Measurements from ENCODE around the gene NOS2. TPM values are rescaled to one million over a fixed set of nuclear protein-coding genes. Genes with fewer than 3 reads are reported as not detected.
A peak's percentile ranks its signal among the peaks of the same experiment; 100 is the strongest.
"Not testable (repeated sequence)": the region's sequence is repeated elsewhere in the genome, so short reads cannot be mapped to it uniquely, and the experiment has no call there.

NOS2 gene
- total RNA-seq, result not detected

DNA sequence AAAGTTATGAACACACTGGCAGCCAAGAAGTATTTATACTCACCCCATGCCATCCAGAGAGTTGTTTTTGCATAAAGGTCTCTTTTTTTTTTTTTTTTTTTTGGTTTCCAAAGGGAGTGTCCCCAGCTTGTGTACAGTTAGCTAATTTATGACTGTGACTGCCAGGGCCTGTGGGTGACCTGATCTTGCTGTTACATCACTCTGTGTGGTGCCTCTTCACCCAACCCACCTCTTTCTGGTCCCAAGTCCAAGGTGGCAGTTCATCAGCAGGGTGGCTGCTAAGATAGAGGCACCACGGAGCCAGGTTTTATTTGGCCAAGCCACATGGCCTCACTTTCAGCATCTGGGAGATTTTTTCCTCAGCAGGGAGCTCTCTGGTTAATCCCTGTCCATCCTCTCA, at the start of gene NOS2:
TSS of gene NOS2 (minus strand) at position 8 of the 400 bp plus-strand sequence. CDS start 1,720 bp downstream, outside the sequence.
- Mint-ChIP-seq H3K36me3 (ENCODE audit: low read depth) (no peaks in the 10 kb centered on the region), H3K9me3 (no peaks in the 10 kb centered on the region), H3K27me3 (peaks cover 12% of the 10 kb centered on the region), H3K4me3 (no peak within 1 kb of the TSS), H3K27ac (no peak within 1 kb of the TSS), H3K4me1 (peaks cover 4% of the 10 kb centered on the region)
- ATAC-seq (replicated peaks), result peak; percentile 38

DNA sequence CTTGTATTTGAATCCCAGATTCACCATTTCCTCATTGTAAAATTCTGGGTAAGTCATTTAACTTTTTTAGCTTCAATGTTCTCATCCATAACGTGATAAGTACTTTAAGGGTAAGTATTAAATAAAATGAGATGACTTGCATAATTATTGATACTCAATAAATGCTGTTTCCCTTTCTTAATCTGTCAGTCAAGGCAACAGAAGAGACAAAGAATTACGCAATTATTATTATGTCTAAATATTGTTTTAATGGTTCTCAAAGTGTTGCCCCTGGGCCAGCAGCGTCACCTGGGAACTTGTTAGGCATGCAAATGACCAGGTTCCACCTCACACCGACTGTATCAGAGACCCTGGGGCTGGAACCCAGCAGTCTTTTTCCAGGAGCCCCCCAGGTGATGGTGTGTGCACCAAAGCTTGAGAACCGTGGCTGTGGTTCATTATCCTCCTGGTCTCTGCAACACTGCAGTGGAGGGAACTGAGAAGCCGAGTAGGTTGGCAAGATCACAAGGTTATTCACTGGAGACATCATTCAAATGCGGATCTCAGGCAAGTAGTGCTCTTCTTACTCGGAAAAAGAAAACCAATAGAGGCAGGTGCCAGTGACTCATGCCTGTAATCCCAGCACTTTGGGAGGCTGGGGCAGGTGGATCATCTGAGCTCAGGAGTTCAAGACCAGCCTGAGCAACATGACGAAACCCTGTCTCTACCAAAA, 49.3 kb upstream of the NOS2 start:
- H3K9me3 Mint-ChIP-seq, result no peaks in the 10 kb centered on the region
- peaks cover 5% of the 10 kb centered on the region for H3K4me1 Mint-ChIP-seq
- no peaks in the 10 kb centered on the region for H3K36me3 Mint-ChIP-seq (ENCODE audit: low read depth)
- peaks cover 3% of the 10 kb centered on the region for H3K27me3 Mint-ChIP-seq
- H3K4me3 Mint-ChIP-seq, result no peak overlapping the region
- no peak overlapping the region for H3K27ac Mint-ChIP-seq
- ATAC-seq (replicated peaks), result no peak

DNA sequence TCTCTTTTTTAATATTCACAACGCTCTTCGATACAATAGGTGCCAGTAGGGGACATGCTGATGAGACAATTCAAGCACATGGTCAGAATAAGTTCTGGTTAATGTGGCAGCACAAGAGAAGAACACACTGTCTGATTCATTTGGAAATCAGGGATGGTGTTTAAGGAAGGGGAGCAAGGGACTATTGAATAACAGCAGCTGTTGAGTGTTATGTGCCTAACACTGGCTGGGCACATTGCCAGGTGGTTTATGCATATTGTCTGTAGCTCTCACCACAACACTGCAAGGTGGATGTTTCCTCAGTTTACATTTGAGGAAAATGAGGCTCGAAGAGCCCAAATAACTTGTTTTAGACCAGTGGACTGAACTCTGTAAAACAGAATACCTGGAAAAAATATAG, 48.6 kb upstream of the NOS2 start:
- Mint-ChIP-seq H3K4me3 (no peak overlapping the region), H3K9me3 (no peaks in the 10 kb centered on the region), H3K36me3 (ENCODE audit: low read depth) (no peaks in the 10 kb centered on the region), H3K27me3 (no peaks in the 10 kb centered on the region), H3K4me1 (peaks cover 5% of the 10 kb centered on the region), H3K27ac (no peak overlapping the region)
- no peak for ATAC-seq (replicated peaks)

DNA sequence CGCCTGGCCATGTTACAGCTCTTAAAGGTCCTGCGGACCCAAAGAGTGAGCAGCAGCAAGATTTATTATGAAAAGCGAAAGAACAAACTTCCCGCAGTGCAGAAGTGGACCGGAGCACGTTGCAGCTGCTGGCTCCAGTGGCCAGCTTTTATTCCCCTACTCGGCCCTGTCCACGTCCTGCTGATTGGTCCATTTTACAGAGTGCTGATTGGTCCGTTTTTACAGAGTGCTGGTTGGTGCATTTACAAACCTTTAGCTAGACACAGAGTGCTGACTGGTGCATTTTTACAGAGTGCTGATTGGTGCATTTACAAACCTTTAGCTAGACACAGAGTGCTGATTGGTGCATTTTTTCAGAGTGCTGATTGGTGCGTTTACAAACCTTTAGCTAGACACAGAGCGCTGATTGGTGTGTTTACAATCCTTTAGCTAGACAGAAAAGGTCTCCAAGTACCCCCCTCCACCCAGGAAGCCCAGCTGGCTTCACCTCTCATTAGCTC, 46.5 kb upstream of the NOS2 start:
- H3K9me3 Mint-ChIP-seq; H3K36me3 Mint-ChIP-seq (ENCODE audit: low read depth); H3K27me3 Mint-ChIP-seq; H3K4me1 Mint-ChIP-seq: not testable (repeated sequence)
- peak; percentile 6 for ATAC-seq (replicated peaks)
- Mint-ChIP-seq H3K27ac (peak overlapping the region; percentile 90), H3K4me3 (peak overlapping the region; percentile 81)

- peak overlapping the region; percentile 90 for H3K27ac Mint-ChIP-seq
- ATAC-seq (replicated peaks), result peak; percentile 78
- no peaks in the 10 kb centered on the region for H3K27me3 Mint-ChIP-seq
- peak overlapping the region; percentile 81 for H3K4me3 Mint-ChIP-seq
- no peaks in the 10 kb centered on the region for H3K9me3 Mint-ChIP-seq
- H3K36me3 Mint-ChIP-seq (ENCODE audit: low read depth), result no peaks in the 10 kb centered on the region
- H3K4me1 Mint-ChIP-seq, result peaks cover 5% of the 10 kb centered on the region
These were observed 45.8 kb upstream of the NOS2 start for GRCh38 chr17:27846042-27846655.

GRCh38 chr17:27845264-27846041, 45.1 kb upstream of the NOS2 start:
- no peaks in the 10 kb centered on the region for H3K27me3 Mint-ChIP-seq
- peak overlapping the region; percentile 90 for H3K27ac Mint-ChIP-seq
- H3K9me3 Mint-ChIP-seq, result no peaks in the 10 kb centered on the region
- peak overlapping the region; percentile 81 for H3K4me3 Mint-ChIP-seq
- no peak for ATAC-seq (replicated peaks)
- no peaks in the 10 kb centered on the region for H3K36me3 Mint-ChIP-seq (ENCODE audit: low read depth)
- H3K4me1 Mint-ChIP-seq, result peaks cover 5% of the 10 kb centered on the region

- no peaks in the 10 kb centered on the region for H3K36me3 Mint-ChIP-seq (ENCODE audit: low read depth)
- H3K4me3 Mint-ChIP-seq, result no peak overlapping the region
- no peaks in the 10 kb centered on the region for H3K4me1 Mint-ChIP-seq
- no peak for ATAC-seq (replicated peaks)
- no peaks in the 10 kb centered on the region for H3K27me3 Mint-ChIP-seq
- no peak overlapping the region for H3K27ac Mint-ChIP-seq
- no peaks in the 10 kb centered on the region for H3K9me3 Mint-ChIP-seq
These were observed 40.4 kb upstream of the NOS2 start for GRCh38 chr17:27840688-27841087.

GRCh38 chr17:27840406-27840678, 40.0 kb upstream of the NOS2 start:
- not testable (repeated sequence) for H3K36me3 Mint-ChIP-seq (ENCODE audit: low read depth); H3K9me3 Mint-ChIP-seq; H3K27ac Mint-ChIP-seq; H3K4me1 Mint-ChIP-seq; H3K27me3 Mint-ChIP-seq; H3K4me3 Mint-ChIP-seq
- peak; percentile 97 for ATAC-seq (replicated peaks)

GRCh38 chr17:27839571-27840405, 39.5 kb upstream of the NOS2 start:
- H3K9me3 Mint-ChIP-seq; H3K27me3 Mint-ChIP-seq; ATAC-seq (replicated peaks); H3K4me3 Mint-ChIP-seq; H3K36me3 Mint-ChIP-seq (ENCODE audit: low read depth); H3K27ac Mint-ChIP-seq; H3K4me1 Mint-ChIP-seq: not testable (repeated sequence)

DNA sequence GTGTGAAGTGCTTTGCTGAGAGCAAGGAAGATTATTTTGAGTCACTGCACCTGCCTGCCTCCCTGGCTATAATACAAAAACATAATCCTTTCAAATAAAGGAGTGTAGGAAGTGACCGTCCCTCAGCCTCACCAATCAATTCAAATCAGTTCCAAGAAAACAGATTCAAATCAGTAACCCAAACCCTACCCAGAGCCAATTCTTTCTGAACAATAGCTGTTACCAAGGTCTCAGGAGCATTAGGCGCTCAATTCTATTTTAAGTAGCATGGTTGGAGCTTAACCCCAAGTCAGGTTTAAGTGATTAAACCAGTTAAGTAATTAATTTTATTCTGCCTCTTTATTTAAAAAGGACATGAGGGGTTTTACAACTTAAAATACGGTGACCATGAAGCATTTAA, 38.3 kb upstream of the NOS2 start:
- not testable (repeated sequence) for H3K36me3 Mint-ChIP-seq (ENCODE audit: low read depth); H3K27ac Mint-ChIP-seq; H3K27me3 Mint-ChIP-seq; H3K4me3 Mint-ChIP-seq; ATAC-seq (replicated peaks); H3K9me3 Mint-ChIP-seq; H3K4me1 Mint-ChIP-seq

DNA sequence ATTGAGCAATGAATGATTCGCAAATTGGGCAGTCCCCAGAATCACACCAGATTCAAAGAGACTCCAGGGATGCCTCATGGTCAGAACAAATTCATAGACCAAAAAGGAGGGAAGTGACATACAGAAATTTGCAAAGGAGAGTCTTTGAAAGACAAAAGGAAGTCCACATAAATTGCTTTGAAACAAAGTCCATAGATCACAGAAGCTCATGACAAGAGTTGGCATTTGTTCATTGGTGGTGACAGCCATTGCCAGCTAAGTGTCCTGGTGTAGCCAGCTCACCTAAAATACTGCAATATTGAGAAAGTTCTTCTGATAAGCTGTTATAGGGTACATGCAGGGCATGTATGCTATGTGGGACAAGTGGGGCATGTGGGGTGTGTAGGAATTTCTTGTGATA, 37.4 kb upstream of the NOS2 start:
- H3K9me3 Mint-ChIP-seq; H3K36me3 Mint-ChIP-seq (ENCODE audit: low read depth); H3K27ac Mint-ChIP-seq: not testable (repeated sequence)

GRCh38 chr17:27836651-27837050, 36.3 kb upstream of the NOS2 start:
- no peak for ATAC-seq (replicated peaks)
- no peaks in the 10 kb centered on the region for H3K27me3 Mint-ChIP-seq

More for the DNA sequence above, 37.4 kb upstream of the NOS2 start:
- not testable (repeated sequence) for H3K4me1 Mint-ChIP-seq; ATAC-seq (replicated peaks); H3K27me3 Mint-ChIP-seq; H3K4me3 Mint-ChIP-seq

DNA sequence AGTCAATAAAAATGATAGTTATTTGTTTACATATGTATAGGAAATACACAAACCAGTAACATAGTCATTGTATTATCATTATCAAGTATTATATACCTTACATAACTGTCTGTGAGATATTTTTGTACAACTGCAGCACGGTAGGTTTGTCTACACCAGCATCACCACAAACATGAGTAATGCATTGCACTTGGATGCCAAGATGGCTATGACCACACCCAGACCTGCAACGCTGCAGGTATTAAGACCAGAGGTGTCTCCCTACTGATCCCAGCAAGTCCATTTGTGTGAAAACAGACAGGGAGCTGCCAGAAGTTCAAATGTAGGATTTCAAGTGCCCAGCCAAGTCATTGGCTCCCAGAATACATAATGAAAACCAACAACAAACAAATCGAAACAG, 34.2 kb upstream of the NOS2 start:
- Mint-ChIP-seq H3K9me3 (no peaks in the 10 kb centered on the region), H3K4me3 (no peak overlapping the region), H3K36me3 (ENCODE audit: low read depth) (no peaks in the 10 kb centered on the region), H3K27me3 (no peaks in the 10 kb centered on the region), H3K4me1 (no peaks in the 10 kb centered on the region), H3K27ac (no peak overlapping the region)
- ATAC-seq (replicated peaks), result no peak

More at GRCh38 chr17:27836651-27837050, 36.3 kb upstream of the NOS2 start:
- Mint-ChIP-seq H3K27ac (no peak overlapping the region), H3K36me3 (ENCODE audit: low read depth) (no peaks in the 10 kb centered on the region), H3K9me3 (no peaks in the 10 kb centered on the region), H3K4me3 (no peak overlapping the region), H3K4me1 (no peaks in the 10 kb centered on the region)

DNA sequence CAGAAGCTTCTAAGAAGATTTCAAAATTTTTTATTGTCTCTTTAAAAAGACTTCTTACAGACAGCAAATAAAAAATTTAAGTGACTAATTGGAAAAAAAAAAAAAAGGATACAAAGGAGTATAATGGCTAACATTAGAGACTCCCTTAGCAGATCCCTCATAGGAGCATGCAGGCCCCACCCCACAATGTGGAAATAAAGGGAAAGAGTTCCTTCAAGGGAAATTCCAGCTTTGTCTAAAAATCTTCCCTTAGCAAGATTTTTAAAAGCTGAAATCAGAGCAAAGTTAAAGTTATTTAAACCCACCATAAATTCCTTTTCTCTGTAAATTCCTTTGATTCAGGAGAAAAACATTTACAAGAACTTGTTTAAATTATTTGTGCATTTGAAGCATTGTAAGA, 32.5 kb upstream of the NOS2 start:
- no peak for ATAC-seq (replicated peaks)
- no peaks in the 10 kb centered on the region for H3K9me3 Mint-ChIP-seq
- H3K4me1 Mint-ChIP-seq, result no peaks in the 10 kb centered on the region
- no peak overlapping the region for H3K27ac Mint-ChIP-seq
- no peaks in the 10 kb centered on the region for H3K27me3 Mint-ChIP-seq
- H3K36me3 Mint-ChIP-seq (ENCODE audit: low read depth), result no peaks in the 10 kb centered on the region
- no peak overlapping the region for H3K4me3 Mint-ChIP-seq
